ENCODE results near the gene DYNC2LI1.

GRCh38 chr2:43800894-43801293, 27.1 kb downstream of the DYNC2LI1 start:
- no peak for TF ChIP-seq CTCF (conservative IDR thresholded peaks at IDR 0.05 in 1 of 2, IDR thresholded peaks at IDR 0.05 in 1 of 2; ENCODE audit: extremely low read depth in 1 of 2, insufficient read depth in 1 of 2, low read depth in 1 of 2, low read length in 2 of 2)
- TF ChIP-seq EZH2 (IDR thresholded peaks at IDR 0.05; ENCODE audit: borderline replicate concordance, low read length): no peak

All from mammary epithelial cell (primary cell).